ENCODE results near the gene TEX10. TPM values are rescaled to one million over a fixed set of nuclear protein-coding genes. Genes with fewer than 3 reads are reported as not detected.
"Not testable (repeated sequence)": the region's sequence is repeated elsewhere in the genome, so short reads cannot be mapped to it uniquely, and the experiment has no call there.

Gene TEX10
- total RNA-seq, 1 experiment from 2014 or later, result 31.1 TPM

GRCh38 chr9:100346836-100347235, 5.9 kb downstream of the TEX10 start:
- Mint-ChIP-seq H3K27me3 (ENCODE audit: insufficient read depth, unreplicated experiment) (no peaks in the 10 kb centered on the region), H3K27ac (ENCODE audit: unreplicated experiment) (no peak overlapping the region), H3K9me3 (ENCODE audit: unreplicated experiment) (no peaks in the 10 kb centered on the region), H3K4me1 (ENCODE audit: low read depth, unreplicated experiment) (peaks cover 21% of the 10 kb centered on the region), H3K36me3 (ENCODE audit: insufficient read depth, unreplicated experiment) (peaks cover 30% of the 10 kb centered on the region), H3K4me3 (ENCODE audit: unreplicated experiment) (no peak overlapping the region)
- peaks cover 7% of the 10 kb centered on the region; the same call in 1 of the 2 replicates for H3K4me1 ChIP-seq
- no peak for TF ChIP-seq CTCF (IDR thresholded peaks at IDR 0.05; ENCODE audit: insufficient read depth in 1 of 2, low read depth in 1 of 2, low read length in 1 of 2, severe bottlenecking in 1 of 2, unreplicated experiment in 1 of 2)
- intact Hi-C loops (cut with micrococcal nuclease; ENCODE audit: unreplicated experiment), result no loop called here
- no TSS peak for BruUV-seq (replicated peaks)
- POLR2A ChIA-PET, result interaction anchor here (0.6 kb wide), 1 partner anchor 10 kb away, joined by 3 read pairs; no protein-coding TSS in a partner anchor
- H3K4me3 ChIP-seq (ENCODE audit: low read depth, low read length), result no peak overlapping the region
- no peaks in the 10 kb centered on the region; the same call in none of the 2 replicates for H3K36me3 ChIP-seq (ENCODE audit: control insufficient read depth, insufficient read depth, low read length)
- H3K9me3 ChIP-seq, result no peaks in the 10 kb centered on the region
- no peak for DNase-seq
- CTCF ChIA-PET, result no interaction called here
- H3K27me3 ChIP-seq (replicated peaks; ENCODE audit: control insufficient read depth, insufficient read depth, low read length), result no peaks in the 10 kb centered on the region

GRCh38 chr9:100341889-100342288, 10.9 kb downstream of the TEX10 start:
- Mint-ChIP-seq H3K27me3 (ENCODE audit: insufficient read depth, unreplicated experiment) (no peaks in the 10 kb centered on the region), H3K9me3 (ENCODE audit: unreplicated experiment) (no peaks in the 10 kb centered on the region), H3K4me1 (ENCODE audit: low read depth, unreplicated experiment) (no peaks in the 10 kb centered on the region), H3K27ac (ENCODE audit: unreplicated experiment) (no peak overlapping the region), H3K4me3 (ENCODE audit: unreplicated experiment) (no peak overlapping the region), H3K36me3 (ENCODE audit: insufficient read depth, unreplicated experiment) (peaks cover 59% of the 10 kb centered on the region)
- CTCF ChIA-PET, result no interaction called here
- H3K27me3 ChIP-seq (replicated peaks; ENCODE audit: control insufficient read depth, insufficient read depth, low read length), result no peaks in the 10 kb centered on the region
- H3K36me3 ChIP-seq (ENCODE audit: control insufficient read depth, insufficient read depth, low read length), result no peaks in the 10 kb centered on the region; the same call in none of the 2 replicates
- no peak for TF ChIP-seq CTCF (IDR thresholded peaks at IDR 0.05; ENCODE audit: insufficient read depth in 1 of 2, low read depth in 1 of 2, low read length in 1 of 2, severe bottlenecking in 1 of 2, unreplicated experiment in 1 of 2)
- H3K9me3 ChIP-seq, result 0 out of 2 replicates have a peak, but pooled peaks cover 4% of the 10 kb centered on the region
- BruUV-seq (replicated peaks), result no TSS peak
- POLR2A ChIA-PET, result interaction anchor here (0.6 kb wide), 1 partner anchor 10 kb away, joined by 4 read pairs; no protein-coding TSS in a partner anchor
- intact Hi-C loops (cut with micrococcal nuclease; ENCODE audit: unreplicated experiment), result no loop called here
- DNase-seq, result no peak
- H3K4me3 ChIP-seq (ENCODE audit: low read depth, low read length), result no peak overlapping the region
- no peaks in the 10 kb centered on the region for H3K4me1 ChIP-seq

GRCh38 chr9:100340224-100340623, 12.5 kb downstream of the TEX10 start:
- Mint-ChIP-seq H3K27ac (ENCODE audit: unreplicated experiment) (no peak overlapping the region), H3K4me3 (ENCODE audit: unreplicated experiment) (no peak overlapping the region), H3K27me3 (ENCODE audit: insufficient read depth, unreplicated experiment) (no peaks in the 10 kb centered on the region), H3K9me3 (ENCODE audit: unreplicated experiment) (no peaks in the 10 kb centered on the region), H3K4me1 (ENCODE audit: low read depth, unreplicated experiment) (no peaks in the 10 kb centered on the region), H3K36me3 (ENCODE audit: insufficient read depth, unreplicated experiment) (peaks cover 52% of the 10 kb centered on the region)
- Histone ChIP-seq H3K36me3 (ENCODE audit: control insufficient read depth, insufficient read depth, low read length) (no peaks in the 10 kb centered on the region), H3K4me1 (no peaks in the 10 kb centered on the region), H3K4me3 (ENCODE audit: low read depth, low read length) (no peak overlapping the region), H3K9me3 (0 out of 2 replicates have a peak, but pooled peaks cover 4% of the 10 kb centered on the region), H3K27me3 (replicated peaks; ENCODE audit: control insufficient read depth, insufficient read depth, low read length) (no peaks in the 10 kb centered on the region)
- DNase-seq, result no peak
- intact Hi-C loops (cut with micrococcal nuclease; ENCODE audit: unreplicated experiment), result no loop called here
- CTCF ChIA-PET, result no interaction called here
- POLR2A ChIA-PET, result no interaction called here
- BruUV-seq (replicated peaks), result no TSS peak
- TF ChIP-seq CTCF (IDR thresholded peaks at IDR 0.05; ENCODE audit: insufficient read depth in 1 of 2, low read depth in 1 of 2, low read length in 1 of 2, severe bottlenecking in 1 of 2, unreplicated experiment in 1 of 2), result no peak

GRCh38 chr9:100338736-100339135, 14.0 kb downstream of the TEX10 start:
- H3K36me3 ChIP-seq (ENCODE audit: control insufficient read depth, insufficient read depth, low read length); H3K4me1 Mint-ChIP-seq (ENCODE audit: low read depth, unreplicated experiment); H3K27me3 Mint-ChIP-seq (ENCODE audit: insufficient read depth, unreplicated experiment); H3K27ac Mint-ChIP-seq (ENCODE audit: unreplicated experiment); H3K4me3 ChIP-seq (ENCODE audit: low read depth, low read length); CTCF ChIA-PET; H3K4me3 Mint-ChIP-seq (ENCODE audit: unreplicated experiment); H3K4me1 ChIP-seq; H3K27me3 ChIP-seq (replicated peaks; ENCODE audit: control insufficient read depth, insufficient read depth, low read length); intact Hi-C loops (cut with micrococcal nuclease; ENCODE audit: unreplicated experiment); DNase-seq; H3K9me3 Mint-ChIP-seq (ENCODE audit: unreplicated experiment); BruUV-seq (replicated peaks); POLR2A ChIA-PET; H3K9me3 ChIP-seq: not testable (repeated sequence)
- H3K36me3 Mint-ChIP-seq (ENCODE audit: insufficient read depth, unreplicated experiment), result peaks cover 63% of the 10 kb centered on the region

Data from Caco-2 (cell line).